PC-3 (cell line): Measurements from ENCODE around the gene LUM. TPM values are rescaled to one million over a fixed set of nuclear protein-coding genes. Genes with fewer than 3 reads are reported as not detected.

Source experiments
- ATAC-seq: fragments of 200-7000 bp; cut with Tn5 transposase; 2 replicates; pipeline ENCODE4 v1.9.1; 2020; ENCODE audit warnings: mild to moderate bottlenecking, moderate library complexity
- BruUV-seq: library from RNA; stranded (reverse); fragments of 400-500 nt; replicated peaks from 2 replicates; lab custom pipeline; 2021; lab: Mats Ljungman, UMichigan
- CTCF ChIA-PET: fragments of 300-600 bp; sonication (Branson Sonifier 250); formaldehyde crosslinking; loops from one replicate; lab custom pipeline; 2022; ENCODE audit warnings: antibody characterized with exemption; lab: Charles Lee
- POLR2A ChIA-PET: fragments of 300-600 bp; sonication (Branson Sonifier 250); formaldehyde crosslinking; loops from one replicate; lab custom pipeline; 2022; ENCODE audit warnings: antibody characterized with exemption; ENCODE audit not compliant: unreplicated experiment; lab: Charles Lee
- DNase-seq: peaks from one replicate; pipeline ENCODE4 v3.0.0-alpha.2; 2015
- H2AFZ ChIP-seq: fragments of 300-600 bp; sonication (generic); 2 replicates; pipeline ENCODE4 v1.6.0; 2016; ENCODE audit warnings: antibody characterized with exemption, low read length
- H3F3A ChIP-seq: fragments of 300-600 bp; sonication (generic); one replicate; pipeline ENCODE4 v1.6.0; 2017; ENCODE audit warnings: antibody characterized with exemption, low read length, control low read depth, mild to moderate bottlenecking; ENCODE audit not compliant: unreplicated experiment
- H3K27ac ChIP-seq: fragments of 300-600 bp; sonication (generic); 2 replicates; pipeline ENCODE4 v1.5.1; 2016; ENCODE audit warnings: mild to moderate bottlenecking, low read length
- H3K27me3 ChIP-seq: fragments of 300-600 bp; sonication (generic); 2 replicates; pipeline ENCODE4 v1.6.1; 2016; ENCODE audit warnings: low read length, mixed read lengths
- H3K36me3 ChIP-seq: fragments of 300-600 bp; sonication (generic); 2 replicates; pipeline ENCODE4 v1.6.1; 2016; ENCODE audit warnings: low read depth, mixed run types, low read length, mixed read lengths
- H3K4me1 ChIP-seq: fragments of 300-600 bp; sonication (generic); 2 replicates; pipeline ENCODE4 v1.5.1; 2016; ENCODE audit warnings: low read length; ENCODE audit not compliant: insufficient read depth
- H3K4me2 ChIP-seq: fragments of 300-600 bp; sonication (generic); 2 replicates; pipeline ENCODE4 v1.6.0; 2016; ENCODE audit warnings: low read length
- H3K4me3 ChIP-seq: fragments of 300-600 bp; sonication (generic); 2 replicates; pipeline ENCODE4 v1.5.1; 2016; ENCODE audit warnings: mild to moderate bottlenecking, low read length, mixed read lengths
- H3K79me2 ChIP-seq: fragments of 300-600 bp; sonication (generic); 2 replicates; pipeline ENCODE4 v1.6.1; 2017; ENCODE audit warnings: low read length, mixed read lengths
- H3K9ac ChIP-seq: fragments of 300-600 bp; sonication (generic); 2 replicates; pipeline ENCODE4 v1.6.0; 2016; ENCODE audit warnings: mild to moderate bottlenecking, low read length
- H3K9me2 ChIP-seq: fragments of 300-600 bp; sonication (generic); replicated peaks from 2 replicates; pipeline ENCODE4 v1.6.1; 2016; ENCODE audit warnings: mixed run types, low read length, mixed read lengths
- H3K9me3 ChIP-seq: fragments of 300-600 bp; sonication (generic); 2 replicates; pipeline ENCODE4 v1.6.1; 2016; ENCODE audit warnings: low read length, mixed read lengths
- H4K20me1 ChIP-seq: fragments of 300-600 bp; sonication (generic); 2 replicates; pipeline ENCODE4 v1.6.1; 2016; ENCODE audit warnings: low read length, mixed read lengths
- CTCF ChIP-seq: fragments of 300-600 bp; sonication (generic); conservative IDR thresholded peaks from 2 replicates; pipeline ENCODE4 v1.5.1; 2017; ENCODE audit warnings: antibody characterized with exemption, low read depth, mild to moderate bottlenecking, low read length
- EZH2 ChIP-seq: fragments of 300-600 bp; sonication (generic); IDR thresholded peaks from one replicate; pipeline ENCODE4 v1.6.1; 2017; ENCODE audit warnings: antibody characterized with exemption, mild to moderate bottlenecking, low read length; ENCODE audit not compliant: unreplicated experiment
- EZH2phosphoT487 ChIP-seq: fragments of 300-600 bp; sonication (generic); IDR thresholded peaks from 2 replicates; pipeline ENCODE4 v1.6.1; 2018; ENCODE audit warnings: mild to moderate bottlenecking, antibody characterized with exemption, low read length, borderline replicate concordance
- intact Hi-C: fragments of 100-400 bp; cut with micrococcal nuclease; formaldehyde crosslinking; loops from 2 replicates; pipeline ENCODE4 v1.9.0; 2023
- total RNA-seq: library from RNA; depleted of rRNA; stranded (reverse); fragments of >200 nt; gene quantifications from 2 replicates; pipeline ENCODE4 v1.2.3, GENCODE V29; 2014

LUM gene
- total RNA-seq, 1 experiment from 2014 or later, result 0.15 TPM

DNA sequence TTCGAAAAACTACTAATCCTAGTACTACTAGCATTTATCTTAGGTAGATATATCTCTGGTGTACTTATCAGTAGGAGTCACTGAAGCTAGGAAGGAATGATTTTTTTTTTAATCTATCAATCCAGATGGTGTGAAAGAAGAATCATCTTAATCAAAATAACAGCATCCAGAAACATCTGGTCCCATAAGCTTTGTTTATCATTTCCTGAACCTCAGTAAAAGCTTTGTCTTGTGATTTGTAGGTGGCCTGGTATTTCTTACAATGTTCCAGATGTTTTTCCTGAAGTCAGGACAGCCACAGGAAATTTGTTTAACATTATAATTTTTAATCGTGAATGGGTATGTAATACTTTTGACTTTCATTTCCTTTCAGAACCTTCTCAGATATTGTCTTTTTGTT is 28.0 kb upstream of the LUM start:
- intact Hi-C loops, result no loop called here
- ATAC-seq (no peak), DNase-seq (no peak)
- H3F3A ChIP-seq, result no peaks in the 10 kb centered on the region
- no peaks in the 10 kb centered on the region for H3K36me3 ChIP-seq
- no peaks in the 10 kb centered on the region for H3K9me3 ChIP-seq
- ChIA-PET CTCF (no interaction called here), POLR2A (no interaction called here)
- H3K4me2 ChIP-seq, result no peak overlapping the region
- no peak for TF ChIP-seq EZH2
- no peak for TF ChIP-seq CTCF
- no peak for TF ChIP-seq EZH2phosphoT487
- no peak overlapping the region for H3K9ac ChIP-seq
- no peaks in the 10 kb centered on the region for H3K79me2 ChIP-seq
- BruUV-seq, result no TSS peak
- H3K27ac ChIP-seq, result no peak overlapping the region
- no peaks in the 10 kb centered on the region for H3K9me2 ChIP-seq
- H3K27me3 ChIP-seq, result no peaks in the 10 kb centered on the region
- H4K20me1 ChIP-seq, result no peaks in the 10 kb centered on the region
- no peak overlapping the region for H2AFZ ChIP-seq
- H3K4me1 ChIP-seq, result peaks cover 20% of the 10 kb centered on the region
- no peak overlapping the region for H3K4me3 ChIP-seq

- ATAC-seq (no peak), DNase-seq (no peak)
- H3F3A ChIP-seq, result no peaks in the 10 kb centered on the region
- no peak overlapping the region for H2AFZ ChIP-seq
- H3K9me2 ChIP-seq, result no peaks in the 10 kb centered on the region
- H3K9ac ChIP-seq, result no peak overlapping the region
- no peak overlapping the region for H3K4me2 ChIP-seq
- no peaks in the 10 kb centered on the region for H3K9me3 ChIP-seq
- no peak overlapping the region for H3K27ac ChIP-seq
- TF ChIP-seq EZH2, result no peak
- TF ChIP-seq EZH2phosphoT487, result no peak
- TF ChIP-seq CTCF, result no peak
- no TSS peak for BruUV-seq
- no peak overlapping the region for H3K4me3 ChIP-seq
- H3K79me2 ChIP-seq, result no peaks in the 10 kb centered on the region
- ChIA-PET CTCF (no interaction called here), POLR2A (no interaction called here)
- no peaks in the 10 kb centered on the region for H3K36me3 ChIP-seq
- peaks cover 16% of the 10 kb centered on the region for H3K4me1 ChIP-seq
- H4K20me1 ChIP-seq, result no peaks in the 10 kb centered on the region
- intact Hi-C loops, result no loop called here
- no peaks in the 10 kb centered on the region for H3K27me3 ChIP-seq
Measured at GRCh38 chr12:91138337-91138920, 27.1 kb upstream of the LUM start.

DNA sequence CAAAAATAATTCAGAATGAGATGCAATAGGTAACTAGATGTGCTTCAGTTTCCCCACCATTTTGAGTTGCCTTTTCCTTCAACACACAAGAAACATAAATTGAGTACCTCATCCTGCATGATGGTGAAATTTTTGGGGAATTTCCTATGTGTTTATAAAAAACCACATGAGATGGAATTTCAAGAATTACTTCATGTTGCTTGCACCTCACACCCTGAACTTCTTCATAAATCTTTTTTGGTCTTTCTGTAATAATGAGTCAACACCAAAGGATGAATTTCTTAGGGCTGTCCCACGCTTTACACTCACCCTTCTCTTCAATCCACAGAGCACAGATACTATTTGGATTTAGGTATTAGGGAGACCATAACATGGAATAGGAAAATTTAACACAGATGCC is 22.6 kb upstream of the LUM start:
- POLR2A ChIA-PET, result no interaction called here
- Histone ChIP-seq H2AFZ (no peak overlapping the region), H3K4me3 (no peak overlapping the region), H3K9me3 (no peaks in the 10 kb centered on the region), H4K20me1 (no peaks in the 10 kb centered on the region), H3K9me2 (no peaks in the 10 kb centered on the region), H3K4me2 (no peak overlapping the region), H3K4me1 (no peaks in the 10 kb centered on the region), H3F3A (no peaks in the 10 kb centered on the region), H3K36me3 (no peaks in the 10 kb centered on the region), H3K9ac (no peak overlapping the region), H3K27ac (no peak overlapping the region), H3K79me2 (no peaks in the 10 kb centered on the region), H3K27me3 (no peaks in the 10 kb centered on the region)
- CTCF ChIA-PET, result no interaction called here
- ATAC-seq, result no peak
- no peak for DNase-seq
- intact Hi-C loops, result no loop called here
- TF ChIP-seq CTCF (no peak), EZH2 (no peak), EZH2phosphoT487 (no peak)
- no TSS peak for BruUV-seq
